Activated B cell treated with CpG ODN at 0.5 μM for 24 hours (primary cell): Measurements from ENCODE around the gene ALPI. TPM values are rescaled to one million over a fixed set of nuclear protein-coding genes. Genes with fewer than 3 reads are reported as not detected.
"Not testable (repeated sequence)": the region's sequence is repeated elsewhere in the genome, so short reads cannot be mapped to it uniquely, and the experiment has no call there.

Experiments
- ATAC-seq: fragments of 200-7000 bp; cut with Tn5 transposase; one replicate; pipeline ENCODE4 v1.10.0; 2021; ENCODE audit warnings: low read depth, mild to moderate bottlenecking, moderate library complexity
- CTCF ChIA-PET: fragments of 350-600 bp; sonication (Branson Sonifier 250); formaldehyde crosslinking; loops from one replicate; lab custom pipeline; 2021; ENCODE audit warnings: antibody characterized with exemption; lab: Charles Lee
- POLR2A ChIA-PET: fragments of 350-600 bp; sonication (Branson Sonifier 250); formaldehyde crosslinking; loops from one replicate; lab custom pipeline; 2021; ENCODE audit warnings: antibody characterized with exemption; lab: Charles Lee
- DNase-seq: peaks from one replicate; pipeline ENCODE4 v3.0.0; 2022
- H3K27ac Mint-ChIP-seq: one replicate; pipeline ENCODE4 v1.8.0; 2020; ENCODE audit warnings: mixed read lengths
- H3K27me3 Mint-ChIP-seq: one replicate; pipeline ENCODE4 v1.8.0; 2021; ENCODE audit warnings: mixed read lengths
- H3K36me3 Mint-ChIP-seq: one replicate; pipeline ENCODE4 v1.8.0; 2021; ENCODE audit warnings: low read depth, mixed read lengths
- H3K4me1 Mint-ChIP-seq: one replicate; pipeline ENCODE4 v1.8.0; 2021; ENCODE audit warnings: mixed read lengths
- H3K4me3 Mint-ChIP-seq: one replicate; pipeline ENCODE4 v1.8.0; 2020; ENCODE audit warnings: mild to moderate bottlenecking, mixed read lengths
- H3K9me3 Mint-ChIP-seq: one replicate; pipeline ENCODE4 v1.8.0; 2020; ENCODE audit warnings: mixed read lengths
- intact Hi-C: fragments of 100-400 bp; cut with micrococcal nuclease; formaldehyde crosslinking; loops from one replicate; pipeline ENCODE4 v1.15.1; 2024
- total RNA-seq: library from RNA; stranded (reverse); gene quantifications from 2 replicates; pipeline ENCODE4 v1.2.3, GENCODE V29; 2022
- TF ChIP-seq, protein P1 (sequence below): fragments of 200-600 bp; IDR thresholded peaks from one replicate; pipeline ENCODE4 v1.8.0; 2022; ENCODE audit warnings: antibody characterized with exemption, mild to moderate bottlenecking

The ALPI gene
- total RNA-seq, 1 donor from 2014 or later = not detected

DNA sequence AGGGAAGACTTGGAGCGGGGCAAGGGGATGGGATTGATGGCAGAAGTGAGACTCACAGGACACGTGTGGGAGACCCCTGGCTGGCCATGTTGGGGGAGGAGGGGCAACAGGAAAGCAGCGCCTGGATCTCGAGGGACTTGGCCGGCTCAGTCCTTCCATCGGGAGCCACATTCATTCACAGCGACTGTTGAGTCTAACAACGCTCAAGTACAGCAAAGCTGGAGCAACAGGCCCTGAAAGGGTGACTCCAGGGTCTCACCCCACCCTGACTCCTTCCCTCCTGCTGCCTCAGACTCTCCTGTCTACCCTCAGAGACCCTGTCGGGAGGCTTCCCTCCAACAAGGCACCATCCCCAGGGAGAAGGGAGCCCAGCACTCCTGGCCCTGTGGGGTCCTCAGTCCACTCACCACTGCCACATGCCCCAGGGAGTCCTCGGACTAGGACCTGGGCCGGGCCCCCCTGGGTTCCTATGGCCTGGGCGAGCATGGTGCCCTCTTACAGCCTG is 14.8 kb upstream of the ALPI start:
- Mint-ChIP-seq H3K4me3 (no peak overlapping the region), H3K9me3 (no peaks in the 10 kb centered on the region), H3K27ac (no peak overlapping the region), H3K36me3 (no peaks in the 10 kb centered on the region), H3K4me1 (no peaks in the 10 kb centered on the region), H3K27me3 (peaks cover 3% of the 10 kb centered on the region)
- ATAC-seq (no peak), DNase-seq (no peak)
- intact Hi-C loops = loop anchor here (2.0 kb wide), 2 partner anchors 82 to 114 kb away; no protein-coding TSS in a partner anchor
- POLR2A ChIA-PET = no interaction called here
- TF ChIP-seq, protein P1, sequence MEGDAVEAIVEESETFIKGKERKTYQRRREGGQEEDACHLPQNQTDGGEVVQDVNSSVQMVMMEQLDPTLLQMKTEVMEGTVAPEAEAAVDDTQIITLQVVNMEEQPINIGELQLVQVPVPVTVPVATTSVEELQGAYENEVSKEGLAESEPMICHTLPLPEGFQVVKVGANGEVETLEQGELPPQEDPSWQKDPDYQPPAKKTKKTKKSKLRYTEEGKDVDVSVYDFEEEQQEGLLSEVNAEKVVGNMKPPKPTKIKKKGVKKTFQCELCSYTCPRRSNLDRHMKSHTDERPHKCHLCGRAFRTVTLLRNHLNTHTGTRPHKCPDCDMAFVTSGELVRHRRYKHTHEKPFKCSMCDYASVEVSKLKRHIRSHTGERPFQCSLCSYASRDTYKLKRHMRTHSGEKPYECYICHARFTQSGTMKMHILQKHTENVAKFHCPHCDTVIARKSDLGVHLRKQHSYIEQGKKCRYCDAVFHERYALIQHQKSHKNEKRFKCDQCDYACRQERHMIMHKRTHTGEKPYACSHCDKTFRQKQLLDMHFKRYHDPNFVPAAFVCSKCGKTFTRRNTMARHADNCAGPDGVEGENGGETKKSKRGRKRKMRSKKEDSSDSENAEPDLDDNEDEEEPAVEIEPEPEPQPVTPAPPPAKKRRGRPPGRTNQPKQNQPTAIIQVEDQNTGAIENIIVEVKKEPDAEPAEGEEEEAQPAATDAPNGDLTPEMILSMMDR = no peak
- CTCF ChIA-PET = interaction anchor here (1.2 kb wide), 1 partner anchor 767 kb away, joined by 3 read pairs; no protein-coding TSS in a partner anchor

DNA sequence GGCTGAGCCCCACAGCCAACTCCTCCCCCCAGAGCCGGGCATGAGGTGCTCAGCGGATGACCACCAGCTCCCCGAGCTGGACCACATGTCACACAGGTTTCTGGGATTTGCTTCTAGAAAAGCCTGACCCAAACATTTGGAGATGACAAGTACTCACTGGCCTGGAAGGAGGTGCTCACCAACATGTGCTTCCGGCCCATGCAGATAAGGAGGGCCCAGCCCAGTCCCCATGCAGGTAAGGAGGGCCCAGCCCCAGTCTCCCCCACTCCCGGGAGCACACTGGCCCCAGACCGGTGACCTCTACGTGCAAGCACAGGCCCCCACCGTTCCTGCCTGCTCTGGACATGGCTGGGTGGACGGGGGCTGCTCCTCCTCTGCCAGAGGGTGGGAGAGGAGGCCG is 14.0 kb upstream of the ALPI start:
- H3K27ac Mint-ChIP-seq, POLR2A ChIA-PET, H3K27me3 Mint-ChIP-seq, DNase-seq, ATAC-seq, H3K4me1 Mint-ChIP-seq, H3K36me3 Mint-ChIP-seq, H3K9me3 Mint-ChIP-seq, H3K4me3 Mint-ChIP-seq, CTCF ChIA-PET: not testable (repeated sequence)
- intact Hi-C loops = loop anchor here (2.0 kb wide), 2 partner anchors 81 to 115 kb away; no protein-coding TSS in a partner anchor

DNA sequence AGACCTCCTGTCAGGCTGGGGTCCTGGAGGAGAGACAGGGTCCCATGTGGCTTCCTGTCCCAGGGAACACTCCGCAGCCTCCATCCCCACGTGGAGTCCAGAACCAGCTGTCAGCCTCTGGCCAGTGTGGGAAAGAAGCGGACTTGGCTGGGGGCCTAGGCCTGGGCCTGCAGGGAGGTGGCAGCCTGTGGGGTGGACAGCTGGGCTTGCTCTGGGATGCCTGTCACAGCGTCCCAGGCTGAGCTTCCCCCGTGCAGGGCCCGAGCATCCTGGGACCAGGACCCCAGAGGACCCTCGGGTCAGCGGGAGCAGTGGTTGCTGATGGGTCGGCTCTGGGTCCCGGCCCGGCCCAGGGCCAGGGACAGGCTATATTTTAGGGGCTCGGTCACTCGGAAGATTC is 13.5 kb upstream of the ALPI start:
- H3K9me3 Mint-ChIP-seq, H3K4me3 Mint-ChIP-seq, H3K27me3 Mint-ChIP-seq, ATAC-seq, intact Hi-C loops, POLR2A ChIA-PET, H3K4me1 Mint-ChIP-seq, DNase-seq, CTCF ChIA-PET, H3K27ac Mint-ChIP-seq, H3K36me3 Mint-ChIP-seq: not testable (repeated sequence)

DNA sequence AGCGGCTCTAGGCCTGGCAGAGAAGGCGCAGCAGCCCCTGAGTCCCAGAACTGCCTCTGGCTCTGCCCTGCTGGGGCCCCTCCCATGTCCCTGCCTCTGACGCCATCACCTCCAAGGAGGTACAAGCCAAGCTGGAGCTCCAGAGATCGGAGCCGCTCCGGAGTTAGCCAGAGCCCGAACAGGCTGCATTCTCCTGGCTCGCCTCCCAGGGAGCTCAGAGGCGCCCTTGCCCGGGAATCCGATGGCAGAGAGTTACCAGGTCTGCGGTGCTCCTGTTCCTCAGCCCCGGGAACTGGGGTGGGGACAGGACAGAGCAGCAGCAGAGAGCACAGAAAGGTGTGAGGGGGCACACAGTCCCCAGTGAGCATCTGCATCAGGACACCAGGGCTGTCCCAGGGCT is 12.9 kb upstream of the ALPI start:
- DNase-seq, CTCF ChIA-PET, H3K27ac Mint-ChIP-seq, ATAC-seq, POLR2A ChIA-PET, H3K36me3 Mint-ChIP-seq, intact Hi-C loops, H3K4me3 Mint-ChIP-seq, H3K27me3 Mint-ChIP-seq, H3K4me1 Mint-ChIP-seq, H3K9me3 Mint-ChIP-seq: not testable (repeated sequence)

DNA sequence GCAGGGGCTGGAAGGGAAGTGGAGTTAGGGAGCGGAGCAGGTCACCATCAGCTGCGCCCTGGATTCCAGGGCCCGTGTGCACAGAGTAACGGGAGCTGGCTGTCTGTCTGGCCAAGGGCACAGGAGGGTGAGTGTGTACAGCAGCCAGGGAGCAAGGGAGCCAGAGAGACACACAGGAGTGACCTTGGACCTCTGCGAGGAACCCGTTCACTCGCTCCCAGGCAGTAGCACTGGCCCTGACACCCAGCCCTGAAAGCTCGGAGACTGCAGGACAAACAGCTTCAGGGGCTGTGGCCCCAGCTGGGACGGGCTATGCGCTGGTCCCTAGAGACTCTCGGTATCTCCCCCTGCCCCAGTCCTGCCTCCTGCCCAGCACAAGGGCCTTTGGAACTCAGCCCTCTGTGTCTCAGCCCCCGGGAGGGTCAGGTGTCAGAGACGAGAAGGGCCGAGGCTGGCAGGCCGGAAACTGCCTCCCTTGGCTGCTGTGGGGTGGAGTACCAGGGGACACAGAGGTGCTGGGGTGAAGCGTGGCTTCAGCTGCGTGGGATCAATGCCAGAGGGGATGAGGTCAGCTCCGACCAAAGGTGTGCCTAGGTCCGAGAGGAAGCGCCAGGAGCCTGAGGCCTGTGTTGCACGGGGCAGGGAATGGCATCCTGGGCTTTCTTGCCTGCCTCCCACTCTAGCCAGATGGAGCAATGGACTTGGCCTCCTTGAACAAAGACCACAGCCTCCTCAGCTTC is 12.1 kb upstream of the ALPI start:
- H3K36me3 Mint-ChIP-seq, DNase-seq, intact Hi-C loops, CTCF ChIA-PET, H3K4me3 Mint-ChIP-seq, H3K27me3 Mint-ChIP-seq, H3K9me3 Mint-ChIP-seq, H3K27ac Mint-ChIP-seq, H3K4me1 Mint-ChIP-seq, POLR2A ChIA-PET, ATAC-seq: not testable (repeated sequence)

DNA sequence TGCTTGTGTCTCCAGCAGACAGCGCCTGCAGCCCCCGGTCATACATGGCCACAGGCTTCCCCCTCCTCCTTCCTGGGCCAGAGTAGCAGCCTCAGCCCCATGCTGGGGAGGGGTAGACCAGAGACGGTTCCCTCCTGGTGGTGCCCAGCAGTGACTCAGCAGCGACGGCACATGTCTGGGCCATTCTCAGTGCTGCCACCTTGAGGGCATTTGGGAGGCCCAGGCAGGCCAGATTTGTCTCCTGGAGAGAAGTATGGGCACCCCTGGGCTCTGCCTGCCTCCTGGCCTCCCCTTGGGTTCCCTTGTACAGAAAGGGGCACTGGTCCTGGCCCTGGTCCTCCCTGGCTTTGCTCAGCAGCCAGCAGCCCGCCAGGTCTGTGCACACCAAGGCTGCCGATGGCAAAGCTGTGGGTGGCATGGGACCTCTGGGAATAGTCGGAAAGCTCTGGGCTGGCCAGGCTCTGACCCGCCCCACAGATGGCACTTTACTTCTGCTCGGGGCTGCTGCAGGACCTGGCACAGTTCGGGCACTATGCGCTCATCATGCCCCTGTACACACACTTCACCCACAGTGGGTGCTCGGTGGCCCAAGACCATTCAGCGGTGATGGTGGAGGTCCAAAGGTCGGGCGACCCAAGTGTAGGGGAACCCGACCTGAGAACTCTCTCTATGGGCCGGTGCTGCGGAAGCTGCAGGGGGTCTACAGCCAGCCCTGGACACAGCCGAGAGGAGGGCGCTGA is 11.4 kb upstream of the ALPI start:
- ATAC-seq = peak; percentile 43
- TF ChIP-seq, protein P1 = no peak
- CTCF ChIA-PET = no interaction called here
- peaks cover 1% of the 10 kb centered on the region for H3K27me3 Mint-ChIP-seq
- H3K36me3 Mint-ChIP-seq = no peaks in the 10 kb centered on the region
- DNase-seq = no peak
- no peak overlapping the region for H3K27ac Mint-ChIP-seq
- no peaks in the 10 kb centered on the region for H3K9me3 Mint-ChIP-seq
- no peaks in the 10 kb centered on the region for H3K4me1 Mint-ChIP-seq
- intact Hi-C loops = no loop called here
- POLR2A ChIA-PET = no interaction called here
- no peak overlapping the region for H3K4me3 Mint-ChIP-seq

DNA sequence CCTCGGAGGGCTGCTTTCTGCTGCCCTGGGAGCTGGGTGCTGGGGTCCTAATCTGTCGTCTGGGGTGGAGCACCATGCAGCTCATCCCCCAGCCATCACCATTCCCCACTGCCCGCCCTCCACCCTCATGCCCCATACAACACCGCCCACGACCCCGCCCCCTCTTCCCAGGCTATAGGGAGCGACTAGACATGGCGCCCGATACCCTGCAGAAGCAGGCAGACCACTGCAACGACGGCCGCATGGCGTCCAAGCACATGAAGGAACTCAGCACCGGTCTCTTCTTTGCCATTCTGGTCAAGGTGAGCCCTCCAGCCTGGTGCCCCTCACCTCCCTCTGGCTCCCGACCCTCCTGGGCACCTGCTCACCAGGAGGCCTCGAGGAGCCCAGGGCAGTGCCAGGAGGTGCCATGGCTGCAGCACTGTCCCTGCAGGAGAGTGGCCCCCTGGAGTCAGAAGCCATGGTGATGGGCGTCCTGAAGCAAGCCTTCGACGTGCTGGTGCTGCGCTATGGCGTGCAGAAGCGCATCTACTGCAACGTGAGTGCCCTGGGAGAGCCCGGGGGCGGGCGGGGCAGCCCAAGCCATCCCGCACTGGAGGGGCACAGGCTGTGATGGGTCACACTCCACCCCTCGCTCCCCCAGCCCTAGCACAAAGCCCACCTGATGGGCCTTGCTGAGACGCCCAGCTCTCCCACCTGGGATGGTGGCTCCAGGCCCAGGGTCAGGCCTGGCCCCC is 10.6 kb upstream of the ALPI start:
- H3K4me3 Mint-ChIP-seq, POLR2A ChIA-PET, H3K9me3 Mint-ChIP-seq, H3K36me3 Mint-ChIP-seq, H3K27ac Mint-ChIP-seq, H3K4me1 Mint-ChIP-seq, DNase-seq, CTCF ChIA-PET, ATAC-seq, intact Hi-C loops, H3K27me3 Mint-ChIP-seq: not testable (repeated sequence)

DNA sequence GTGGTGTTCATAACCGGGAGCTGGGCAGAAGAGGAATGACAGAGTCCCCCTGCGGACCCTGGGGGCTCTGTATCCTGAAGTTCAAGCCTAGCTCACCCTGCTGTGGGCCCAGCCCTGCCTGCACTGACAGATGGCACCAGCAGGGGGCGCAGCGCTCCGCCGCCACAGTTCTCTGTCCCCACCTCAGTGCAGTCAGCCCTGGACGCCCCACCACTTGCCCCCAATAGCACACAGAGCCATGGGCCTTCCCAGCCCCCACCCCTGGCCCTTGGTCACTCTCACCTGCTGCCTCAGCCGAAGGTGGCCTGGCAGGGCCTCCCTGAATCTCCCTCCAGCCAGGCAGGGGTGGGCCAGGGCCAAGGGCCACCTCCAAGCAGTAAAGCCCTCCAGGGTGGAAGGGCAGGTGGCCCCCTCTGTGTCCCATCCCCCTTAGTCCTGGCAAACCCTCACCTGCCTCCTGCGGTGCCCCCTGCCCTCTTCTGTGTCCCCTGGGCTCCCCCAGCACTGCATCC is 9.6 kb upstream of the ALPI start:
- intact Hi-C loops = not testable (repeated sequence)

More for the DNA sequence above, 9.6 kb upstream of the ALPI start:
- H3K36me3 Mint-ChIP-seq, DNase-seq, H3K4me1 Mint-ChIP-seq, H3K9me3 Mint-ChIP-seq, POLR2A ChIA-PET, H3K27ac Mint-ChIP-seq, H3K4me3 Mint-ChIP-seq, H3K27me3 Mint-ChIP-seq: not testable (repeated sequence)
- CTCF ChIA-PET = interaction anchor here (1.6 kb wide), 1 partner anchor 75 kb away, joined by 6 read pairs; no protein-coding TSS in a partner anchor
- peak; percentile 37 for ATAC-seq
